OCI-LY7 (cell line): Measurements from ENCODE around the gene ARL15.

ENCODE experiments used
- CTCF ChIP-seq: fragments of 200-600 bp; sonication (generic); conservative IDR thresholded peaks from 2 replicates; pipeline ENCODE4 v1.5.1; 2014; ENCODE audit warnings: mild to moderate bottlenecking, antibody characterized with exemption, low read length, moderate library complexity, mixed read lengths
- EZH2phosphoT487 ChIP-seq: fragments of 200-600 bp; sonication (generic); IDR thresholded peaks from 2 replicates; pipeline ENCODE4 v1.6.1; 2018; ENCODE audit warnings: low read depth, borderline replicate concordance, mild to moderate bottlenecking, mixed run types, antibody characterized with exemption, low read length, moderate library complexity, mixed read lengths

- TF ChIP-seq CTCF: no peak
- no peak for TF ChIP-seq EZH2phosphoT487
These were observed 51.3 kb downstream of the ARL15 start for GRCh38 chr5:54259090-54259489.
